Measurements from ENCODE around the gene DNAAF1.

The DNAAF1 gene

DNA sequence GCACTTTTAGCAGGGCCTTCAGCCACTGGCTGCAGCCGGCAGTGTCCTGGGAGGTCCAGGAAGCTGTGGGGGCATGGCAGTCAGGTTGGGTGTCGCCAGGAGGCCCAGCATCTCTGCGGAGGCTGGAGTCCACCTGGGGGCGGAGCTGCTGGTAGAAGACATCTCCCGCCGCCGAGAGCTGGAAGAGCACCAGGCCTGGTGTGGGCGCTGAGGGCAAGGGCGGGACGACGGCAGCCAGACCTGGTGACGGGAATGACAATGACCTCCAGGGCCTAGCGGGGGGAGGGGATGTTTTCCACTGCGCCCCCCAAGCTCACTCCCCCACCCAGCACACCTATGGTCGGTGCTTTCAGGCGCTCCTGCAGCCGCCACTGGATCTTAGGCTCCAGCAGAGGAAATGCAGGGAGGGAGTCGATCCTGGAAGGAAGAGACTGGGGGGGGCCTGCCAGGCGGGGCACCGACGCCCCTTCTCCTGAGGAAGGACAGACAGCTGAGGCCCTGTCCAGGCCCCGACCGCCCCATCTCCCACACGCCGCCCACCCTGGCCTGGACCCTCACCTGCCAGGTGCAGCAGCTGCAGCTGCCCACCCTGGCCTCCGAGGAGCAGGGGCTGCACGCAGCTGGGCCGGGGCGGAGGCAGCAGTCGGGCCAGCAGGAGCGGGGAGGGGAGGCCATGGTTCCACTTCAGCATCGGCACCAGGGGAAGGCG lies 34.7 kb downstream of the DNAAF1 start:
- CTCF ChIA-PET: interaction anchor here (1.1 kb wide), 1 partner anchor 29 kb away, joined by 3 read pairs; no protein-coding TSS in a partner anchor
- TF ChIP-seq, protein P1, sequence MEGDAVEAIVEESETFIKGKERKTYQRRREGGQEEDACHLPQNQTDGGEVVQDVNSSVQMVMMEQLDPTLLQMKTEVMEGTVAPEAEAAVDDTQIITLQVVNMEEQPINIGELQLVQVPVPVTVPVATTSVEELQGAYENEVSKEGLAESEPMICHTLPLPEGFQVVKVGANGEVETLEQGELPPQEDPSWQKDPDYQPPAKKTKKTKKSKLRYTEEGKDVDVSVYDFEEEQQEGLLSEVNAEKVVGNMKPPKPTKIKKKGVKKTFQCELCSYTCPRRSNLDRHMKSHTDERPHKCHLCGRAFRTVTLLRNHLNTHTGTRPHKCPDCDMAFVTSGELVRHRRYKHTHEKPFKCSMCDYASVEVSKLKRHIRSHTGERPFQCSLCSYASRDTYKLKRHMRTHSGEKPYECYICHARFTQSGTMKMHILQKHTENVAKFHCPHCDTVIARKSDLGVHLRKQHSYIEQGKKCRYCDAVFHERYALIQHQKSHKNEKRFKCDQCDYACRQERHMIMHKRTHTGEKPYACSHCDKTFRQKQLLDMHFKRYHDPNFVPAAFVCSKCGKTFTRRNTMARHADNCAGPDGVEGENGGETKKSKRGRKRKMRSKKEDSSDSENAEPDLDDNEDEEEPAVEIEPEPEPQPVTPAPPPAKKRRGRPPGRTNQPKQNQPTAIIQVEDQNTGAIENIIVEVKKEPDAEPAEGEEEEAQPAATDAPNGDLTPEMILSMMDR (IDR thresholded peaks at IDR 0.05; ENCODE audit: control extremely low read depth, extremely low read depth, low read depth, missing control alignments): no peak
- no peak for DNase-seq (ENCODE audit: extremely low spot score)
- POLR2A ChIA-PET: no interaction called here

DNA sequence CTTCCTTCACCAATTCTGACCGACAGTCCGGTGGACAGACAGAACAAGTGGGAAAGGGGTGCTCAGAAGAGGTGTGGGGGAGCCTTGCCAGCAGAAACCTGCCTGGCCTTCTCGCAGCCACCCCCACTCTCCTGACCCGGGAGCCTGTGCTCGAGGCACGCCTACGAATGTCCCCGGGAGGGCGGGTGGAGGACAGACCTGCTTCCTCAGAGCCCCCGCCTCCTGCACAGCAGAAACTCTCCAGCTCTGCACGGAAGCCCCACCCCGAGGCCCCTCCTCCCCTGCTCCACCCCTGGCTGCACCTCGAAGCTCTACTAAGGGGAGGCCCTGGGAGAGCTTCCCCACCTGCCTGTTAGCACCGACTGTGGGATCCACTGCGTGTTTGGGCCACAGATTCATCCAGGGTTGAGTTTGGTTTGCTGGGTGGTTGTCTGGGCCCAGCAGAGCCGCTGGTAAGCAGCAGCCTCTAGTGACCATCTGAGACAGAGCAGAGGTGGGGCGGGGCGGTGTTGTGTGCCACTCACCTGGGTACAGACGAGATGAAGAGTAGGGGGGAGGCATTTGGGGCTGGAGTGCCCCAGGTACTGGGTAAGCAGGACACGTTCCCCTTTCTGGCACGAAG lies 35.5 kb downstream of the DNAAF1 start:
- TF ChIP-seq, protein P1 (IDR thresholded peaks at IDR 0.05; ENCODE audit: control extremely low read depth, extremely low read depth, low read depth, missing control alignments): no peak
- no peak for DNase-seq (ENCODE audit: extremely low spot score)
- ChIA-PET POLR2A (no interaction called here), CTCF (no interaction called here)

DNA sequence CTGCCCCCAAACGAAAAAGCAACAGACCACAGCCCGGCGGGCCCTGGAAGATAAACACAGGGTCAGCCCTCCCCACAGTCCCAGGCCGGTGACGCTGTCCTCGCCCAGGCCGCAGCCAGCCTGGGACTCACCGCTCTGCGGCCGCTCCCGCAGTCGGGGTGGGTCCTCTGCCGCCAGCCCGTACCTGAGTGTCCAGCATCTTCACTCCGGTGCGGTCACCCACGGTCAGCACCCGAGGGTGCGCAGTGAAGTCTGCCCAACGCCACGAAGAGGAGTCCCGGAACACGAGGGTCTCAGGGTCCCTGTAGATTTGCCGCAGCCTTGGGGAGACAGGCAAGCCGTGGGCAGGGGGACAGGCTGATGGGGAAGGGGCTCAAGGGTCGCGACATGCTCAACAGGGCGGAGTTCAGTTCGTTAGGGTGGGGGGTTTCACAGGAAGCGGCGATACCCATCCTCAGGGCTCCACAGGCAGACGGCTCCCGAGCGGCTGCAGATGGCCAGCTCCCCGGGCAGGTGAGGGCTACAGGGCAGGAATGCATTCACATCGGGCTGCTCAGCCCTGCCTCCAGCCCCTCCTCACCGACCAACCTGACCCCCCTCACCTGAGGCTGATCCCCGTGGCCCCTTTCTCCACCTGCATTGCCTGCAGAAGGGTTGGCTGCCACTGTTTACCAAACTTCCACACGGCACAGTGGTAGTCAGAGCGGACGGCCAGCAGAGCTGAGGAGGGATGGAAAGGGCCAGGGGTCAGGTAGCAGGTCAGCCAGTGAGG lies 36.2 kb downstream of the DNAAF1 start:
- DNase-seq (ENCODE audit: extremely low spot score): no peak
- CTCF ChIA-PET: no interaction called here
- POLR2A ChIA-PET: no interaction called here
- TF ChIP-seq, protein P1 (IDR thresholded peaks at IDR 0.05; ENCODE audit: control extremely low read depth, extremely low read depth, low read depth, missing control alignments): no peak

DNA sequence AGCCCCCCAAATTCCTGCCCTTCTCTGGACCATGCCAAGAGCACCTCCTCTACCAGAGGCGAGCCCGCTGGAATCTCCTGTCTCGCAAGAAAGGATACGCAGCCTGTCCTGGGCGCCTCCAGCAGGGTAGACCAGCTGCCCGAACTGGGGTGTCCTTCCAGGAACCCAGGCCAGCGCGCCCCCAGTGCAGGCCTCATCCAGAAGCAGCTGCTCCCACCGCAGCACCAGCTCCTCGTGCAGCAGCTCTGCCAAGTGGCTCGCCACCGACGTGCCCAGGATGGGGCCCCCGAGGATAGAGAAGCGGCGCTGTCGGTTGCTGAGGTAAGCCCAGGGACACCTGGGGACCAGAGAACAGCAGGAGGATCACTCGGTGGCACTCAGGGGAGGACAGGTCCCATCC lies 37.0 kb downstream of the DNAAF1 start:
- TF ChIP-seq, protein P1 (IDR thresholded peaks at IDR 0.05; ENCODE audit: control extremely low read depth, extremely low read depth, low read depth, missing control alignments): no peak
- no peak for DNase-seq (ENCODE audit: extremely low spot score)
- CTCF ChIA-PET: interaction anchor here (1.2 kb wide), 1 partner anchor 98 kb away, joined by 4 read pairs; no protein-coding TSS in a partner anchor
- POLR2A ChIA-PET: no interaction called here

DNA sequence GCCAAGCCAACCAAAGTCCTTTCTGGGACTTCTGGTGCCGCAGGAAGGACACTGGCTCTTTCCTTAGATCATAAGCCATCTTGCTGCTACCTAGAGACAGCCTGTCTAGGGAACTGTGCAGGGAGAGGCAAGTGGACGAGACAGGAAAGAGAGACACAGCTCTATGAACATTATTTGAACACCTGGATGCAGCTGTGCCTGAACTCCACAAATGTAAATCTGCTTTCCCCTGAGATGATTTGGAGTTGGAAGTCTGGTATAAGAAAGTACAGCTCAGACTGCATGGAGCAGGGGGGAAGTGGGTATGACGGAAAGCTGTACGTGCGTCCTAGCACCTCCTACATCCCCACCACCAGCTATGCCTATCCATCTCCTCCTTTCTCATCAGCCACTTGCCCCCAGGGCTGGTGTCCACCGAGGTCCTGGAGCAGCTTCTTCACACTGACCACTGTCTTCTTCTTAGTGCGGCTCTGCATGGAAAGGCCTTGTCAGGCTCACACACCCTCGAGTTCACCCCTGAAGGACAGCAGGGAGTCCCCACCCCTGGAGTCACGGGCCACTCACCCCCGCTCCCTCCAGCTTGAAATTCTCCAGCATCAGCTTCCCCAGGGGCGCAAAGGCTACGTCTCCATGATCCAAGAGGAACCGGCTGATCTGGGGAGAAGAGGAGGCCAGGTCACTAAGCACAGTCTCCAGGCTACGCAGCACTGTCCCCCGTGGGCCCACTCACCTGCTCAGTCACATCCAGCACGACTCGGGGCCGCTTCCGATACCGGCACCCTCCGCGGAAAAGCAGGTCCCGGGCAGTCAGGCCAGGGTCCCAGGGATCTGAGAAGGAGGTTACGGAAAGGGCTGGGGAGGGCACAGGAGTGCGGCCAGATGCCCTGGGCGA lies 37.8 kb downstream of the DNAAF1 start:
- CTCF ChIA-PET: interaction anchor here (0.8 to 1.2 kb wide), 3 partner anchors 94 to 98 kb away, joined by 3 to 4 read pairs (median 3); no protein-coding TSS in a partner anchor
- POLR2A ChIA-PET: no interaction called here
- no peak for DNase-seq (ENCODE audit: extremely low spot score)

More for the DNA sequence above, 37.8 kb downstream of the DNAAF1 start:
- TF ChIP-seq, protein P1 (IDR thresholded peaks at IDR 0.05; ENCODE audit: control extremely low read depth, extremely low read depth, low read depth, missing control alignments): no peak
